ENCODE results near the gene NFAT5. TPM values are rescaled to one million over a fixed set of nuclear protein-coding genes. Genes with fewer than 3 reads are reported as not detected.
"Not testable (repeated sequence)": the region's sequence is repeated elsewhere in the genome, so short reads cannot be mapped to it uniquely, and the experiment has no call there.

Gene NFAT5
- total RNA-seq, 2 donors from 2014 or later, result 43.0 to 55.3 TPM

DNA sequence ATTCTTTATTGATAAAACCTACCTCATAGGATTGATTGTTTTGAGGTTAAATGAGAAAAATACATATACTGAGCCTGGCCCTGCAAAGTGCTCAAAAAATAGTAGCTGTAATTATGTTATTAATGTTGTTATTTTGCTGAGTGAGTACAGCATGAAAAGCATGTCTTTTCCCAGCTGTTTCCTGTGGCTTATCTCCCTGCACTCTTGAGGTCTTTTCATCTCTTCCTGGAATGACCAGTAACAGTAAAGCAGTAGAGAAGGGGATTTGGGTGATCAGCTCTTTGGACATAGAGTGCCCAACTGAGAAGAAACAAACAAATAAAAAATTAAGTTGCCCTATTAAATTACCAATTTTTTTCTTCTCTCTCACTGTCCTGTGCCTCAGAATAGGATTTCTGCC, 53.7 kb downstream of the NFAT5 start:
- intact Hi-C loops (cut with DNase I), result no loop called here
- no peak for DNase-seq (ENCODE audit: low spot score)

DNA sequence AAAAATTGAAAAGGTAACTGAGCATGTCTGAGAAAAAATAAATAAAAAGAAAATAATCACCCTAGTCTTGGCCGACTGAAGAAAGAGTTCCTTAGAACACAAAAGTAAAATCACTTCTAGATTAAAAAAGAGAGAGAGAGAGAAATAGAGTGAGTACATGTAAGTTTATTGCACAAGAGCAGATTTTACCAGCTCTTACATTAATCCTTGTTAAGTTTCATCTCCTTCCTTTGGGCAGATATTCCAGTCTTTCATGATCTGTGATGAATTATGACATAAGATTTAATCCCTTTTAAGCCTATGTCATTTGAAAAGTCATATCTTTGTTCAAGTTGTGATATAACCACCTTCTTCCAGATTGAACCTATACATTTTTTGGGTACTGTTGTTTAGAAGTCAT, 54.8 kb downstream of the NFAT5 start:
- intact Hi-C loops (cut with DNase I), result no loop called here

DNA sequence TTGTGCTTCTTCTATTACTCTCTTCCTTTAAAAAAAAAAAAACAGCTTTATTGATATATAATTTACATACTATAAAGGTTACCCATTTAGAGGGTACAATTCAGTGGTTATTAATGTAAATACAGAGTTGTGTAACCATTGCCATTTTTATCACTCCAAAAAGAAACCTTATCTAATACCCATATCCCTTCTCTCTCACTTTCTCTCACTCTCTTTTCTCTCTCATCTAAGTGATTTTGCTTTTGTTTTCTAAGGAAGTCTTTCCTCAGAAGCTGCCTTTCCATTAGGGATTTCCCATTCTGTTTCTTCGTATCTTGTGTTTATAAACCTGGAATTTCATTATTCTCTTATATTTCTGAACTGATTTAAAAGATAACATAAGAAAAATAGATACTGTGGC, 55.5 kb downstream of the NFAT5 start:
- no peak for DNase-seq (ENCODE audit: low spot score)
- intact Hi-C loops (cut with DNase I), result no loop called here

More for the DNA sequence above, 54.8 kb downstream of the NFAT5 start:
- no peak for DNase-seq (ENCODE audit: low spot score)

DNA sequence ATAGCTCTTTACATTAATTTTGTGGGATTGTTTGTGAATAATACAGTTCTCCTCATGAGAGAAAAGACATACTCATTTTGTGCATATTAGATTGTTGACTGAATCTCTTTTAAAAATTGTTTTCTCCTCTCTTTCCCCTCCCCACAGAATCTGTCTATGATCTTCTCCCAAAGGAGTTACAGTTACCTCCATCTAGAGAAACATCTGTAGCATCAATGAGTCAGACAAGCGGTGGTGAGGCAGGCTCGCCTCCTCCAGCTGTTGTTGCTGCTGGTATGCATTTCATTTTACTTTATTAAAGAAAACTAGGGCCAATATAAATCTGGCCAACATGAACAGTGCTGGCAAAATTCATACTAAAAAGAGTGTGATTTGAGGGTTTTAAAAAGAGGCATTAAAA, 60.5 kb downstream of the NFAT5 start:
- DNase-seq (ENCODE audit: low spot score), result no peak
- intact Hi-C loops (cut with DNase I), result no loop called here

DNA sequence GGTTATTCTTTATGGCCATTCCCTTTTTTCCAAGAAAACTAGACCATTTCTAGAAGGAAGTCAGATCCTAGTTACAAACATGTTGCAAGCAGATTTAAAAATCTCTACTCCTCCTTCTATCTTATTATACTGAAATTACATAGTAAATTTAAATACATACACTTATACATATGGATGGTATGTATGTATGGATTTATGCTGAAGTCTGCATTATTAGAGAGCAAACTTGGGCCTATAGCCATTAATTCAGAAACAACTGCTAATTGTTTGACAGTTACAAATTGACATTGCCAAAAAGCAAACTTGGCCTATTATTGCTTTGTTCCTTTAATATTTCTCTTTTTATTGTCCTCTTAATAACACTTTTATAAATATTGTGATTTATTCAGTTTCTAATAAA, 67.1 kb downstream of the NFAT5 start:
- intact Hi-C loops (cut with DNase I), result no loop called here
- no peak for DNase-seq (ENCODE audit: low spot score)

DNA sequence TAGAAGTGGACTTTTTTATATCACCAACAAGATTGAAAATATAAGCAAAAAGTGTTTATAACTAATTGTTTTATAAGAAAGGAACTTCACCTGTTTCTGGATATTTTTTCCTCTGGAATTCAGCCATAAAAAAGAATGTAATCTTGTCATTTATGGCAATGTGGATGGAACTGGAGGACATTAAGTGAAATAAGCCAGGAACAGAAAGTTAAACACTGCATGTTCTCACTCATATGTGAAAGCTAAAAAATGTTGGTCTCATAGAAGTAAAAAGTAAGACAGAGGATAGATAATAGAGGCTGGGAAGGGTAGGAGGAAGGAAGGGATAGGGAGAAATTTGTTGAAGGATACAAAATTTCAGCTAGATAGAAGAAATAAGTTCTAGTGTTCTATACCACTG, 67.6 kb downstream of the NFAT5 start:
- intact Hi-C loops (cut with DNase I), result no loop called here

DNA sequence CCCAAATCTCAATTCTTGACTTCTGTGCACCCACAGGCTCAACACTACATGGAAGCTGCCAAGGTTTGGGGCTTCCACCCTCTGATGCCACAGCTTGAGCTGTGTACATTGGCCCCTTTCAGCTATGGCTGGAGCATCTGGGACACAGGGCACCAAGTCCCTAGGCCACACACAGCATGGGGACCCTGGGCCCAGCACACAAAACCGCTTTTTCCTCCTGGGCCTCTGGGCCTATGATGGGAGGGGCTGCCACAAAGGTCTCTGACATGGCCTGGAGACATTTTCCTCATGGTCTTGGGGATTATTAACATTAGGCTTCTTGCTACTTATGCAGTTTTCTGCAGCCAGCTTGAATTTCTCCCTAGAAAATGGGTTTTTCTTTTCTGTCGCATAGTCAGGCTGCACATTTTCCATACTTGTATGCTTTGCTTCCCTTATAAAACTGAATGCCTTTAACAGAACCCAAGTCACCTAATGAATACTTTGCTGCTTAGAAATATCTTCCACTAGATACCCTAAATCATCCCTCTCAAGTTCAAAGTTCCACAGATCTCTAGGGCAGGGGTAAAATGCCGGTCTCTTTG, 70.9 kb downstream of the NFAT5 start:
- DNase-seq (ENCODE audit: low spot score); intact Hi-C loops (cut with DNase I): not testable (repeated sequence)

More for the DNA sequence above, 67.6 kb downstream of the NFAT5 start:
- DNase-seq (ENCODE audit: low spot score), result no peak

DNA sequence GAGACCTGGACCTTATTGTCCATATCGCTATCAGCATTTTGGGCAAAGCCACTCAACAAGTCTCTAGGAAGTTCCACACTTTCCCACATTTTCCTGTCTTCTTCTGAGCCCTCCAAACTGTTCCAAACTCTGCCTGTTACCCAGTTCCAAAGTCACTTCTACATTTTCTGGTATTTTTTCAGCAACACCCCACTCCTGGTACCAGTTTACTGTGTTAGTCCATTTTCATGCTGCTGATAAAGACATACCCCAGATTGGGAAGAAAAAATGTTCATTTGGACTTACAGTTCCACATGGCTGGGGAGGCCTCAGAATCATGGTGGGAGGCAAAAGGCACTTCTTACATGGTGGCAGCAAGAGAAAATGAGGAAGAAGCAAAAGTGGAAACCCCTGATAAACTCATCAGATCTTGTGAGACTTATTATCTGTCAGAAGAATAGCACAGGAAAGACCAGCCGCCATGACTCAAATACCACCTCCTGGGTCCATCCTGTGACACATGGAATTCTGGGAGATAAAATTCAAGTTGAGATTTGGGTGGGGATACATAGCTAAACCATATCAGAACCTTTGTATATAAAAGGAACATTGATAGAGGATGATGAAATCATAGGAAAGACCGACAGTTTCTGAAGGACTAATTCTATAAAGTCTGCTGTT, 71.6 kb downstream of the NFAT5 start:
- intact Hi-C loops (cut with DNase I), result not testable (repeated sequence)

DNA sequence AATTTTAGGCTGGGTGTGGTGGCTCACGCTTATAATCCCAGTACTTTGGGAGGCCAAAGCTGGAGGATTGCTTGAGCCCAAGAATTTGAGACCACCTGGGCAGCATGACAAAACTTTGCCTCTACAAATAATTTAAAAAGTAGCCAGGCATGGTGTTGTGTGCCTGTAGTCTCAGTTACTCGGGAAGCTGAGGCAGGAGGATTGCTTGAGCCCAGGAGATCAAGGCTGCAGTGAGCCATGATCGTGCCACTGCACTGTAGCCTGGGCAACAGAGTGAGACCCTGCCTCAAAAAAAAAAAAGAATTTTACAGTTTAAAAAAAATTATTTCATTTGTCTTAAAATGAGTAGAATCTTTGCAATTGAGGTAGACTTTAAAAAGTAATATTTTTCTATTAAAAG, 78.2 kb downstream of the NFAT5 start:
- DNase-seq (ENCODE audit: low spot score), result not testable (repeated sequence)
- intact Hi-C loops (cut with DNase I), result loop anchor here in 1 of 2 donors (1.0 to 10.0 kb wide), 2 partner anchors 47 to 249 kb away; no protein-coding TSS in a partner anchor

More for the DNA sequence above, 71.6 kb downstream of the NFAT5 start:
- not testable (repeated sequence) for DNase-seq (ENCODE audit: low spot score)

DNA sequence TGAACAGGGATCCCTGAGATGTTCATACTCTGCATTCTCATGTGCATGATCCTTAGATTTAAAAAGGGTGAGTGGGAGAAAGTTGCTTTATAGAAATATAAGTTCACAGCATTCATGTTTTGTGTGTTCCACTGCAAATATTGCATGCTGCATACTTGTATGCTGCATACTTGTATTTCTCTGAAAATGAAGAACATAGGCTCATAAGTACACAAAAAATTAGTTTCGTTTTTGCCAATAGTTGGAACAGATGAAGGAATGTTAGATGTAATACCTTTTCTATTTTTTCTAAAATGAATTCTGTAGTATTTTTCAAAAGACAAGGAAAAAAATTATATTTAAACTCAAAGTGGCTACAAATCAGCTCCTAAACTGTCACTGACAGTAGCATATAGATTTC, 79.0 kb downstream of the NFAT5 start:
- DNase-seq (ENCODE audit: low spot score), result no peak
- intact Hi-C loops (cut with DNase I), result loop anchor here in 1 of 2 donors (1.0 to 10.0 kb wide), 2 partner anchors 47 to 250 kb away; no protein-coding TSS in a partner anchor

DNA sequence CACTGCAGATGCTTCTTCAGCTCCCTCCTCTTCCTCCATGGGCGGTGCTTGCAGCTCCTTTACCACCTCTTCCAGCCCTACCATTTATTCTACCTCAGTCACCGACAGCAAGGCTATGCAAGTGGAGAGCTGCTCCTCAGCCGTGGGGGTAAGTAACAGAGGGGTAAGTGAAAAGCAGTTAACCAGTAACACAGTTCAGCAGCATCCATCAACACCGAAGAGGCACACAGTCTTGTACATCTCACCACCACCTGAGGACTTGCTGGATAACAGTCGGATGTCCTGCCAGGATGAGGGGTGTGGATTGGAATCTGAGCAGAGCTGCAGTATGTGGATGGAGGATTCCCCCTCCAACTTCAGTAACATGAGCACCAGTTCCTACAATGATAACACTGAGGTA, 81.3 kb downstream of the NFAT5 start:
- no peak for DNase-seq (ENCODE audit: low spot score)
- intact Hi-C loops (cut with DNase I), result loop anchor here in 1 of 2 donors (10.0 kb wide), 1 partner anchor 252 kb away; no protein-coding TSS in a partner anchor

DNA sequence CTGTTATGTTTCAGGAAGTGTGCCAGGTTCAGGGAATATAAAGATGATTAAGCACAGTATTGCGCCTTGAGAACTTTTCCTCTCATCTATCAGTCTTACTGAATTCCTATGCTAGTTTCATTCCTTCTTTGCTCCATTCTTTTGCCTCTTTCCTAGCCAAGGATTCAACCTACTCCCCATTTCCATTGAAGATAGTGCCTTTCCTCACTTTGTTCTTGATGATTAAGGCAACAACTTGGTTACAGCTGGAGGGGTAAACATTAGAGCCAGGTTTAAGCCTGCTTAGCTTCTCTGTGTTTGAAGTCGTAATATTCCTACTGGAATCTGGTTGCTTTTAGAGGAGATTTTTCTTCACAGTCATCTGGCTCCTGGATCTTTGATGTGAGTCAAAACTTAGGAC, 85.5 kb downstream of the NFAT5 start:
- DNase-seq (ENCODE audit: low spot score), result no peak
- intact Hi-C loops (cut with DNase I), result no loop called here

DNA sequence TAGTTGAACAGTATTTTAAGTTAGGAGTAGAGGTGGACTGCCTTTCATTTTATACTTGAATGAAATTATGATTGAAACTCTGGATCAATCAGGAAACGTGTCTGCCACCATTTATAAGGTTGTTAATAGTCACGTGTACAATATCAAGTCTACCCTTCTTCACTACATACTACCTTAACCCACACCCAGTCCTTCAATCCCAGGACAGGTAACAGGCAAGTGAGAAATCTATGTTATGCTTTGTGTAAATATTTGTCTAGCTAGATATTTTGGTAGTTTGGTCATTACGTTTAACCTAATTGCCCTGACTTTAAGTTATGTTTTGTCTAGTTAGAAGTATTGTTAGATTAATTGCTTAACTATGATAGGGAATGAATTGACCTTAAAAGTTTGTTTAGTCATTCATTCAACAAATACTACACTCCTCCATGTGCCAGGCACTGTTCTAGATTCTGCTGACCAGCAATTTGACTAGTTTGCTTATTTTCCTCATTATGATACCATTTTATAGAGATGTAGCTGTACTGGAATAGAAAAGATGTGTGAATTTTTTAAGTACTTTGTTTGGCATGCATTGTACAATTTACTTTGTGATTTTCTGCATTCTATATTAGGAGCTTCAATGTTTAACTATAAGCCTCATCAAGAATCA, 88.6 kb downstream of the NFAT5 start:
- no peak for DNase-seq (ENCODE audit: low spot score)
- intact Hi-C loops (cut with DNase I), result no loop called here

DNA sequence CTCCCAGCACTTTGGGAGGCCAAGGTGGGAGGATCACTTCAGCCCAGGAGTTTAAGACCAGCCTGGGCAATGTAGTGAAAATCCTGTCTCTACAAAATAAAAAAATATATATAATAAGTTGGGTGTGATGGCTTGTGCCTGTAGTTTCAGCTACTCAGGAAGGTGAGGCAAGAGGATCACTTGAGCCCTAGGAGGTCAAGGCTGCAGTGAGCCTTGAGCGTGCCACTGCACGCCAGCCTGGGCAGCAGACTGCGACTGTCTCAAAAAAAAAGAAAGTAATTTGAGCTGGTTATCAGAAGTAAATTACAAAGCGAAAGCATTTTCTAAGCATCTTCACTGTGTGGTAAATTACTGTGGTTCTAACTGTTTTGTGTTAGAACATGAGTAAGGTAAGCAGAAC, 94.4 kb downstream of the NFAT5 start:
- no peak for DNase-seq (ENCODE audit: low spot score)
- intact Hi-C loops (cut with DNase I), result no loop called here

DNA sequence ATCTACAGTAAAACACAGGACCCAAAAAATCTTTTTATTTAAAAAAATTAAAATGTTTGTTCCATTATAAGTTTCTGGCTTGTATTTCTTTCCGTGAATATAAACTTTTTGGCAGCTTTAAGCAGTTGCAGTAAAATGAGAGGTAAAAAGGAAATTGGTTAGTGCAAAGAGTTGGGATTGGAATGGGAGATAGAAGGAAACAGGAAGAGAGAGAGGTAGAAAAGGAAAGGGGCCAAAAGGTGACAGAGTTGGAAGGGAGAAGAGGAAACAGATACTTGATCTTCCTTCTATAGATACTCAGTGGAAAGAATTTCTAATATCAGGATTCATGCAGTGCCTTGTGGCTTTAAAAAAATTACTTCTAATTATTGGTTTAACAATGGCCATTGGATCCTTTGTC, 97.1 kb downstream of the NFAT5 start:
- no peak for DNase-seq (ENCODE audit: low spot score)
- intact Hi-C loops (cut with DNase I), result no loop called here

DNA sequence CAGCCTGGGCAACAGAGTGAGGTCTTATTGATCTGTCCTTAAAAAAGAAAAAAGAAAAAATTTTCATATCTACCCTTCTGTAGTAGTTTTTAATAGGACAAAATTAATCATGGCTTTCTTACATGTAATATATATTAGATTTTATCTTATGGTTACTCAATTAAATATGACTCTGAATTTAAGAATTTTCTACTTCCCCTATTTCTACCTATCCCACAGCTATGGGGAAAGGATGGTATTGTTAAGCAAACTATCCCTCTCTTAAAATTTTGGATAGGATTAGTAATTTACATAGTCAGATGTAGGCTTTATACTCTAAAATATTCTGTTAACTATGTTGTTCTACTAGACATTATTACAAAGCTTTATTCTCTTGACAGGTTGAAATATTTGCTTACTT, 98.1 kb downstream of the NFAT5 start:
- no peak for DNase-seq (ENCODE audit: low spot score)
- intact Hi-C loops (cut with DNase I), result no loop called here

DNA sequence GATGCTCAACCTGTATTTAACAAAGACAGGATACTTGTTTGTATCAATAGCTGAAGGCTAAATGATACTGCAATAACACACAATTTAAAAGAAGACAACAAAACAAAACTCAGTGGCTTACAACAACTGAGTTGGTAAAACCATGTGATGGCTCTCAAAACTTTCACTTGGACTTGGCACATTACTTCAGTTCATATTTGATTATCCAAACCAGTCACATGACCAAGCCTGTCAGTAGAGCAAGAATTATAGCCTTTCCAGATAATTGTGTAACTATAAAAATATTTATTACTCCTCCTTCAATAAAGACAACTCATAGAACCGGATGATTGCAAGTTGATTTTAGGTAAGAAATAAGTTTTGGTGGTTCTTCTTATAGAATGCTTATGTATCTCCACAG, 103.8 kb downstream of the NFAT5 start:
- intact Hi-C loops (cut with DNase I), result no loop called here
- DNase-seq (ENCODE audit: low spot score), result no peak

DNA sequence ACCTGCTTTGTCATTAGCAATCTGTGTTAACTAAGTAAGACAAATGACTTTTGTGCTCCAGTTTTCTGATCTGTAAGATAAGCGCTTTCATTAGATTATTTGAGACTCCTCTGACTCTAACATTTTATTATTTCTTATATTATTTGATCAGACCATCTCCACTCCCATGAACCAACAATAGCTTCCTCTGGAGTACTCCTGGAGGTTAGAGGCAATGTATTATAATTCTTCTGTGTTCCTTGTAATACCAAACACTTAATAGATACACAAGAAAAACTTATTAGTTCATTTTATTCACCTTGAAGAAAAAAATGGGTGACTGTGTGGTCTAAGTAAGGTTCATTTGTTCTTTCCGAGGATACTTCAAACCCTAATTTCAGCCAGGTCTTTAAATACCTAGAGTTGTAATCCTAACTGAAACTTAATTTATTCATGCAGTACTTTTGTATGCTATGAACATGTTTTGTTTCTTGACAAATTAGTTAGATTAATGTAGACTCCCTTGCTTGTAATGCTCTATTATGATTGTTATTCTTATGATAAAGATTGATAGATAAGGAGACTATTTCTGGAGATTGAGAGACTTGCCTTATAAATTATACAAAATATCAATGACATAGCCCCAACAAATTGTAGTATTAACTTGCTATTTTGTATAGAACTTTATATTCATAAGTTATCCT, 106.7 kb downstream of the NFAT5 start:
- DNase-seq (ENCODE audit: low spot score), result no peak
- intact Hi-C loops (cut with DNase I), result no loop called here

DNA sequence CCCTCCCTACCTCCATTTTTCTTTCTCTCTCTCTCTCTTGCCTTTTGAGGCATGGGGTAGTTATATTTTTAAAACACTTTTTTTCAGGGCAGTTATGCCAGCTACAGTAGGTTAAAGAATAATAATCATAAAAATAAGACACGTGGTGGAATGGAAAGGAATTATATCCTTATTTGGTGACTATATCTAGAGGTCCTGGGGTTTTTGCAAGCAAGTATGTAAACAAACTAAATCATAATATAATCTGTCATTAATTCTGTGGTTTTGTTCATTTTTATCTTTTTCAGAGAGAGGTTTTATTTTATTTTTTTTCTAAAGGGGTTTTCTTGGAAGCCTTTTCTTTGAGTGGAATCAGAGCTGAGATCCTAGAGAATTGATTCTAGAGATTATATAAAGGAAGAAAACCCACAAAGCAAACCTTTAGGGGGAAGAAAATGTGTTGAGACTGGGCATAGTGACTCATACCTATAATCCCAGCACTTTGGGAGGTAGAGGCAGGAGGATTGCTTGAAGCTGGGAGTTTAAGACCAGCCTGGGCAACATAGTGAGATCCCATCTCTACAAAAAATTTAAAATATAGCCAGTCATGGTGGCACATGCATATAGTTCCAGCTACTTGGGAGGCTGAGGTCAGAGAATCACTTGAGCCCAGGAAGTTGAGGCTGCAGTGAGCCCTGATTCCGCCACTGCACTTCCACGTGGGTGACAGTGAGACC, 107.4 kb downstream of the NFAT5 start:
- intact Hi-C loops (cut with DNase I), result no loop called here
- no peak for DNase-seq (ENCODE audit: low spot score)
